ENCODE measurements around the gene RASL10A.

Gene RASL10A

DNA sequence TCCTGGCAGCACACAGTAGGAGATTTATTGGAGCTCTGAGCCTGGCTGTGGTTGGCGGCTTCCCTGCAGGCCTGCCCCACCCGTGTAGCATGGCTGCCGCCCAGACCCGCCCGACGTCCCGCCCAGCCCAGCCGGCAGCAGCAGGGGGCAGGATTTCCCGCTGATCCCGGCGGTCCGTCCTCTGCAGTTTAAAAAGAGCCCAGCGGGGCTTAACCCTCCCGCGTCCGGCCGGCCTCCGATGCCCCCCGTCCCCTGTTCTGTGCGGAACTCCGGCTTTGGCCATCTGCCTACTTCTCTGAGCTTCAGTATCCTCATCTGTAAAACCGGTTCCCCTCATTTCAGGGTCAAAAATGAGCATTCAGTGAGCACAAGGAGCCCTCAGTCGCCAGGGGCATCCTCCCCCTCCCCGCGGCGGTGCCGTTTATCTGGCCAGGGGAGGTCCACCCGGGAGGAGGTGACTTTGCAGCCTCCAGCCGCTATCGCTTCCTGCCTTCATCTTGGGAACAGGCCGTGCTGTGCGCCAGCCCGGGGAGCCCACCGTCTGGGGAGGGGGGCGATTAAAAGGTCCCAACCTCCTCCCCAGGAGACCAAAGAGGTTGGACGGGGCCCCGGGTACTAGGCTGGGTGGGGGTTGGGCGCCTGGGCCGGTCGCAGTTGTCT, 9.2 kb downstream of the RASL10A start, which contains the start of gene GAS2L1:
Gene GAS2L1, plus strand, starts transcription at position 476 of the 660 bp plus-strand sequence. CDS start 1,456 bp downstream, outside the sequence.
- no peak for DNase-seq (ENCODE audit: low read depth)

GRCh38 chr22:29305836-29306174, 9.7 kb downstream of the RASL10A start:
- DNase-seq (ENCODE audit: low read depth), result no peak

DNA sequence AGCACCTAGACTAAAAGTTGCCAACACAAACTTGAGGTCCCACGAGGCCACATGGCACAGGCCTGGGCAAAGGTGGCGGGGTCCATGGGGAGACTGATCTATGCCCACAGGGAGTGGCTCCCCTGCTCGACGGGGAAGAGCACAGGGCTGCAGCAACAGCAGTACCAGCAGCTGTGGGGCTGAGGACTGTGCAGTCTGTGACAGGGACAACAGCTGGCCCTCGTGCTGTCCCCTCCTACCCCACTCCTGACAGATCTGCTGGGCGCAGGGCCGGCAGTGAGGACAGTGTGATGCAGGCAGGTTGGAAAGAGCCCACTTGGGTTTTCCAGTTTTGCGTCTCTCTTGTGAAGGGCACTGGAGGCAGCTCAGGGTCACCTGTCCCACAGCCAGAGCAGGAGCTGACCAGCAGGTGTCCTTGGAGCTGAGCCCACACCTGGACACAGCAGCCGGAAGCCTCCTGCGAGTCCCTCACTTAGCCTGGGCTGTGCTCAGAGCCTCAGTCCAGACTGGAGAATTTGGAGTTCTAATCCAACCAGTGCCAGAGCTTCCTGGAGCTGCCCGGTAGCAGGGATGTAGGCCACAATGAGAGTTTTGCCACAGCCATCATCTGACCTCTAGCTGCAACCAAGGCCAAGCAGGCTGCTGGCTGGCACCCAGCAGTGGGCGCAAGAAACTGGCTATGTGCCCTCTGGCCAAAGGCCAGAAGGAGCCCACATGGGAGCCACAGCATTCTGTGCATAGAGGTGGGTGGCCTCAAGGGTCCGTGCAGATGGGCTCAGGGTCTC, 12.6 kb downstream of the RASL10A start:
- DNase-seq (ENCODE audit: low read depth), result no peak

DNA sequence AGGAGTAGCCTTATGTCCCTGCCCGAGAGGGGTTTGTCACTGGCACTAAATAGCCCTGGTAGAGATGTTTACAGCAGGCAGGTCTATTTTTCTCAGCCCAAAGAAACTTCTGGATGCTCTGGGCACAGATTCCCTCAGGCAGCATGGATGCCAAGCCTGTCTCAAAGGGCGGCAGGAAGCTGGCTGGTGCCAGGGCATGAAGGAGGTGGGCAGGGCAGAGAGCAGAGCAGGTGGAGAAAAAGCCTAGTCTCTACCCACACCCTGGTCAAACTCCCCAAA, 13.2 kb downstream of the RASL10A start:
- DNase-seq (ENCODE audit: low read depth), result no peak

DNA sequence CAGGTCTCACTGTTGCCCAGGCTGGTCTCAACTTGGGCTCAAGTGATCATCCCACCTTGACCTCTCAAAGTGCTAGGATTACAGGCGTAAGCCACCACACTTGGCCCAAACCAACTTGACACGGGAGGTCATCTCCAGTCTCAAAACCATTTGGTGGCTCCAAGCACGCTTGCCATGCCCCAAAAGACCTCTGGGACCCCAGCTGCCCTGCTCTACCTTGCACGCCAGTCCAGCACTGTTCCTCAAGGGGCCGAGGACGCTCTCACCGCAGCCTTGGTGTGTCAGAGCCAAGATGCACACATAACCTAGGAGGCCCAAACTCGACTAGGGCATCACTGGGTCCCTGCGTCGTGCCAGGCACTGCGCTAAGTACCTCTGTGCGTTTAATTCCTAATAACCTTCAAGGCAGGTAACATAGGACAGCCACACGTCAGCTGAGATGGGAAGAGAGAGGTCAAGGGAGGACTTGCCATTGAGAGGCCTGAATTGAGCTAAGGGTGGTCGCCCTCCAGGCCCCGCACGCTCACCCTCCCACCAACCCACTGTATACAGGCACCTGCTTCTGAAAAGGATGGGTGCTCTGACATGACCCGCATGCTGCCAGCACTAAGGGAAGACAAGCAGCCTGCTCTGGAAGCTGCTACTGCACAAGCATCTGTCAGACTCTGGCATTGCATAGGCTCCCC, 13.6 kb downstream of the RASL10A start:
- DNase-seq (ENCODE audit: low read depth), result no peak

DNA sequence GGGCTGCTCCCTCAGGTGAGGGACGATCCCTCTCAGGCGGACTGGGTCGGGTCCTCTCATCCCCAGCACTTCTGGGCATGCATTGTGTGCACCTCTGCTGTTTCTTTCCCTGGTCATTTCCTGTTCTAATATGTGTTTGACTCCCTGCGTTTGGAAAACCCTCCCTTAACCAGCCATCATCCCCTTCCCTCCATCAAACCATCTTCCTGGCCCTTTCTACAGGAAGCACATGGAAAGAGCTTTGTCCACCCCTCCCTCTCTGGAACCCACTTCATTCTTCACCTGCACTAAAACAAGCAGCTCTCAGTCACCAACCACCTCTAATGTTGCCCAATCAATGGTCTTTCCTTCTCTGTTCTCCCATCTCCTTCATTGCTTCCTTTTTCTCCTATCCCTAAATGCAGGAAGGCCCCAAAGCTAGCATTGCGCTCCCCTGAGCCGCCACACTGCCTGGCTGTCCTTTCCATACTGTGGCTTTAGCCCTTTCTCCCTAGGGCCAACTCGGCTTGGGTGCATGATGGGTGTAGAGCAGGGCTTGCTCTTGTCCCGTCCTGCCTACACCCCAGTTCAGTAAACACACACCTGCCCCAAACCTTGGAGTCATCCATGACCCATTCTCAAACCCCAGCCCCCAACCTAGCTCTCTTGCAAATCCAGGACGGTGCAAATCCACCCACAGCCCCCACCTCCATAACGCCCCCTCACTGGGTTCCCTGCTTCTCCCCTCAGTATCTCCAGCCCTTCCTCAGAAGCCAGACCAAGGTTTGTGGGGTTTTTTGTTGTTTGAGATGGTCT, 14.5 kb downstream of the RASL10A start:
- no peak for DNase-seq (ENCODE audit: low read depth)

GRCh38 chr22:29300467-29300806, 15.1 kb downstream of the RASL10A start:
- no peak for DNase-seq (ENCODE audit: low read depth)

- DNase-seq (ENCODE audit: low read depth), result no peak
Measured at GRCh38 chr22:29299136-29299900, 16.2 kb downstream of the RASL10A start.

- no peak for DNase-seq (ENCODE audit: low read depth)
Measured at GRCh38 chr22:29298641-29299040, 16.9 kb downstream of the RASL10A start.

DNA sequence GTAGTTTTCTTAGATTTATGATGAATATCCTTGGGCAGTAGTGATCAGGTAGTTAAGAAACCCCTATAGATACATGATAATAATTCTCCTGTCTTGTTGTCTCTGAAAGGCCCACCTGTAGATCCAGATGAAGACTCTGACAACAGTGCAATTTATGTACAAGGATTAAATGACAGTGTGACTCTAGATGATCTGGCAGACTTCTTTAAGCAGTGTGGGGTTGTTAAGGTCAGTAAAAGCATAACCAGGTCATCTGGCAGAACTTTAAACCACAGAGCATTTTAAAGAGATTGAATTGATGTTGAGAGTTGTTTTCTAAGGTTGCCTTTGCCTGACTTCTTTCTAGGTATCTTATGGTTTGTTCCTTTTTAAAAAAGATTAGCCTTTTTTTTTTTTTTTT, 23.1 kb downstream of the RASL10A start:
- no peak for DNase-seq (ENCODE audit: low read depth)

DNA sequence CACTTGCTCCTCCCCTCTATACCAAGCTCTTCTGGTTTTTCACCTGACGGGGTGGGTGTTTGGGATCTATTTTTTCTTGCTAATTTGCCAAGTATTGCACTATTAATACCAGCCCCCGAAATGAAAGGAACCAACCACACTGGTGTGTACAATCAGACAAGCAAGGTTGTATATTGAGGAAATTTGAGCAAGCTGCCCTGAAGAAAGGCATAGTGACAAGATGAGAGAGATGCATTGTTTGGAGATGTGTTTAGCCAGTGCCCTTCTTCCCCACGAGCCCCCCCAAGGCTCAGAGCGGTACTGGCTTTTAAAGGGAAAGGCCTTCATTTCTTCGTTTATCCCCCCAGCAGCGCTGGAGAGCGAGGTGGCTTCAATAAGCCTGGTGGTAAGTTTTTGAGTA, 24.3 kb downstream of the RASL10A start:
- DNase-seq (ENCODE audit: low read depth), result no peak

DNA sequence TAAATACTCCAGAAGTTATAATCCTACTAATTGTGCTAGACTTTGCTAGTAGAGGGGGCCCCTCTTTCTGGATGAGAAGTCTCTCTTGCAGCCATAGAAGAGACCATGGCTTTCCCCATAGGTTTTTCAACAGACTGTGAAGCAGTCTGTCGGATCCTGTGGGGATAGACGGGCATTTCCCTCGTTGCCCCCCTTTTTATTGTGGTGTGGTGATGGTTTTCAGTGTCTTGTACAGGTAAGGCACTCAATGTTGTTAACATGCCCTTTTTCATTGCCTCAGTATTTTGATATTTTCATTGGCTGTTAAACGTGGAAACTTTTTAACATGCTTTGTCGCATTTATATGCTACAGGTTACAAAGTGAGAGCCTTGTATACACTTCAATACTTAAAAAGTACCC, 25.4 kb downstream of the RASL10A start:
- no peak for DNase-seq (ENCODE audit: low read depth)

GRCh38 chr22:29288837-29289236, 26.7 kb downstream of the RASL10A start:
- DNase-seq (ENCODE audit: low read depth), result no peak

DNA sequence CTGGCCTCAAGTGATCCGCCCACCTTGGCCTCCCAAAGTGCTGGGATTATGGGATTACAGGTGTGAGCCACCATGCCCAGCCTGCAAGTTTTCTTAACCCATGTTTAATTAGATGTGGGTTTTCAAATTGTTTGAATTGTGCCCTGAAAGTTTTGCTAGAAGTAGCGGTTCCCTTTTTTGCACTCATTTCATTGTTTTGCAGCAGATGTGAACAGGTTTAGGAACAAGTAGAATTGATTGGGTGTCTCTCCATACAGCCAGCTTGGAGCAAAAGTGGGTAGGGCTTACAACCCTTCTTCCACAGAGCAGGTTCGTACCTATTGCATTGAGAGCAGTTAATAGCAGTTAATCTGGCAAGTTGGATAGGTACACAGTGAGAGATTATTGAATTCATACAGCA, 31.3 kb downstream of the RASL10A start:
- no peak for DNase-seq (ENCODE audit: low read depth)

- DNase-seq (ENCODE audit: low read depth), result no peak
Measured at GRCh38 chr22:29277927-29278326, 37.6 kb downstream of the RASL10A start.

- DNase-seq (ENCODE audit: low read depth), result no peak
Measured at GRCh38 chr22:29275819-29276565, 39.5 kb downstream of the RASL10A start.

- no peak for DNase-seq (ENCODE audit: low read depth)
Measured at GRCh38 chr22:29275167-29275566, 40.3 kb downstream of the RASL10A start.

DNA sequence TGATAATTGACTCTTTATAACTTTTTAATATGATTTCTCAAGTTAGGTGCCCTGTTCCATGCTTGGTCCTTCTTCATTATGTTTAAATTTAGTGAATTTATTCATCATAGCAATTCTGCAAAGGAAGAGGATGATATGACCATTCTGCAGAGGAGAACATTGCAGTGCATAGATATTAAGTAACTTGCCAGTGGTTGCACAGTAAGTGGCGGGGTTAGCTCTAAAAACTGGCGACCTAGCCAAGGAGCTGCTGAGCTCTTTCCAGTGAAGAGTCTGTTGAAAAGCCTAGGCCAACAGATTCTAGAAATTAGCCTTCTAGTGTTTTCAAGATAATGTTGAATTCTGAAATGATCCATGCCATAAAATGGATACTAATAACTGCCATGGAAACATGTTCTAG, 42.9 kb downstream of the RASL10A start:
- DNase-seq (ENCODE audit: low read depth), result no peak

- DNase-seq (ENCODE audit: low read depth), result no peak
Measured at GRCh38 chr22:29270475-29271271, 44.8 kb downstream of the RASL10A start.

Data from T follicular helper cell (primary cell).